Omental fat pad (tissue), 4 donors: ENCODE data around the gene DDX51. TPM values are rescaled to one million over a fixed set of nuclear protein-coding genes. Genes with fewer than 3 reads are reported as not detected.
"Not testable (repeated sequence)": the region's sequence is repeated elsewhere in the genome, so short reads cannot be mapped to it uniquely, and the experiment has no call there.

Source experiments
- ATAC-seq: fragments of 150-250 bp; one replicate; pipeline ENCODE4 v1.9.1; 2016; ENCODE audit warnings: mild to moderate bottlenecking, moderate library complexity; ENCODE audit not compliant: low FRiP score
- DNase-seq: peaks from one replicate; pipeline ENCODE4 v3.0.0-alpha.2; 2019; ENCODE audit warnings: low spot score
- CTCF ChIP-seq, 3 donors: fragments of 450-650 bp; IDR thresholded peaks; one replicate each; pipeline ENCODE4 v1.5.1; 2016 to 2017; ENCODE audit warnings: antibody characterized with exemption in 3 of 3, mild to moderate bottlenecking in 3 of 3, moderate library complexity in 2 of 3
- total RNA-seq, 4 donors: library from RNA; depleted of rRNA; stranded (reverse); fragments of >200 nt; gene quantifications; one replicate each; pipeline ENCODE4 v1.1.0, GENCODE V29; 2016

DDX51 gene
- total RNA-seq, 4 donors from 2014 or later: 6.5 to 32.2 (median 10.4) TPM

- ATAC-seq: no peak
- no peak for TF ChIP-seq CTCF (IDR thresholded peaks at IDR 0.05)
- no peak for DNase-seq
Observed at GRCh38 chr12:132141976-132142678, 2.0 kb downstream of the DDX51 start.

- TF ChIP-seq CTCF (IDR thresholded peaks at IDR 0.05): no peak
- ATAC-seq (no peak), DNase-seq (no peak)
Observed at GRCh38 chr12:132140918-132141841, 2.9 kb downstream of the DDX51 start.

- no peak for ATAC-seq
- DNase-seq: no peak
- no peak for TF ChIP-seq CTCF (IDR thresholded peaks at IDR 0.05)
Observed at GRCh38 chr12:132140501-132140900, 3.6 kb downstream of the DDX51 start.

- no peak for ATAC-seq
- DNase-seq: no peak
- TF ChIP-seq CTCF (IDR thresholded peaks at IDR 0.05): no peak
Observed at GRCh38 chr12:132139912-132140311, 4.2 kb downstream of the DDX51 start.

DNA sequence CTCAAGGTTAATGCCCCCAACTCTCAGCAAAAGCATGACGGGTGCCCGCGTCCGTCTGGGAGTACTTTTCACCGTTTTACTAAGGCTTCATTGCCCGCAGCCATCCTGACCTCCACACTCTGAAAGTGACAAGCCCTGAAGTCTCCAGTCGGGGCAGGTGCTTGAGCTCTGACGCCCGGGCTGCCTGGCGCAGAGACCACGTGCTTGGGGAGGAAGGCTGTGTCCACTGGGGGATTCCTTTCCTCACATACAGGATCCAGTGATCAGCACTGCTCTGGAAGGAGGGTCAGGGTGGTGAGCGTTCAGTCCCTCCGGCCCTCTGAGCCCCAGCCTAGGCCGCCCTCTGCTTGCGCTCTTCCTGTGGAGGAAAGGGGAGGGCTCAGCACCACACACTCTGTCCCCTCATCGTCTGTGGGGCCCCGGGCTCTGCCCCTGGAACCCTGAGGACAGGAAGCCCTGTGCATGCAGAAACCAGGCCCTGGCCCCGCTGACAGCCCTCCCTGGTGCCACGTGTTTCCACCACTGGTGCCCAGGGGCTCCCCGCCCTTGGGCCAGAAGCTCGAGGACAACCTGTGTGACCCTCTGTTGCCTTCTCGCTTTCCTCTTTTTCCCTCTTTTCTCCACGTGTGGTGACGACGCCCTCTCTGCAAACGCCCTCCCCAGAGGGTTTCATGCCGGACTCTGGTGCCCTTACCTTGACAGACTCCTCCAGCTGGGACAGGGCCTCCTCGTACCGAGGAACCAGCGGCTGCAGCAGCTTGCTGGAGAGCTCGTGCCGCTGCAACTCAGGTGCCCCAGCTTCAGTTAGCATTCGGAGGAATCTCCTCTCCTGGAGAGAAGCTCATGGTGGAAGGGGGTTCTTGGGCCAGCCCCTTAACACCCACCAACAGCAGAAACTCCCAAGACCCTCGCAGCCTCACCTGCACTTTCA is 4.9 kb downstream of the DDX51 start:
- ATAC-seq (no peak), DNase-seq (no peak)
- TF ChIP-seq CTCF (IDR thresholded peaks at IDR 0.05): no peak

GRCh38 chr12:132137483-132138125 is 6.5 kb downstream of the DDX51 start:
- DNase-seq: no peak
- TF ChIP-seq CTCF (IDR thresholded peaks at IDR 0.05): no peak
- ATAC-seq: no peak

- ATAC-seq, DNase-seq: not testable (repeated sequence)
Observed at GRCh38 chr12:132136226-132136625, 7.9 kb downstream of the DDX51 start.

- not testable (repeated sequence) for ATAC-seq, DNase-seq
Observed at GRCh38 chr12:132134653-132135183, 9.4 kb downstream of the DDX51 start.
